ENCODE results near the gene RNF224.

DNA sequence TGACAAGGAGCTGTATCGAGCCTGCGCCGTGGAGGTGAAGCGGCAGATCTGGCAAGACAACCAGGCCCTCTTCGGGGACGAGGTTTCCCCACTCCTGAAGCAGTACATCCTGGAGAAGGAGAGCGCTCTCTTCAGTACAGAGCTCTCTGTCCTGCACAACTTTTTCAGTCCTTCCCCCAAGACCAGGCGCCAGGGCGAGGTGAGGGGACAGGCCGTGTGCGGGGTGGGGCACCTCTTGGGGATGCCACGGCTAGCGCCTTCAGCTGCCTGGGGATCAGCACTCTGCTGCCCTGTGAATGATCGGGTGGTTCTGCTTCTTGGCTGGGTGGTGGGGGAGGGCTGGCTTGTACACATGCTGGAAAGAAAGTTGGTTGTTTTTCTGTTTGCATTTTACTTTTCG, 29.6 kb downstream of the RNF224 start:
- TF ChIP-seq, protein P1, sequence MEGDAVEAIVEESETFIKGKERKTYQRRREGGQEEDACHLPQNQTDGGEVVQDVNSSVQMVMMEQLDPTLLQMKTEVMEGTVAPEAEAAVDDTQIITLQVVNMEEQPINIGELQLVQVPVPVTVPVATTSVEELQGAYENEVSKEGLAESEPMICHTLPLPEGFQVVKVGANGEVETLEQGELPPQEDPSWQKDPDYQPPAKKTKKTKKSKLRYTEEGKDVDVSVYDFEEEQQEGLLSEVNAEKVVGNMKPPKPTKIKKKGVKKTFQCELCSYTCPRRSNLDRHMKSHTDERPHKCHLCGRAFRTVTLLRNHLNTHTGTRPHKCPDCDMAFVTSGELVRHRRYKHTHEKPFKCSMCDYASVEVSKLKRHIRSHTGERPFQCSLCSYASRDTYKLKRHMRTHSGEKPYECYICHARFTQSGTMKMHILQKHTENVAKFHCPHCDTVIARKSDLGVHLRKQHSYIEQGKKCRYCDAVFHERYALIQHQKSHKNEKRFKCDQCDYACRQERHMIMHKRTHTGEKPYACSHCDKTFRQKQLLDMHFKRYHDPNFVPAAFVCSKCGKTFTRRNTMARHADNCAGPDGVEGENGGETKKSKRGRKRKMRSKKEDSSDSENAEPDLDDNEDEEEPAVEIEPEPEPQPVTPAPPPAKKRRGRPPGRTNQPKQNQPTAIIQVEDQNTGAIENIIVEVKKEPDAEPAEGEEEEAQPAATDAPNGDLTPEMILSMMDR (IDR thresholded peaks at IDR 0.05), result no peak
- TF ChIP-seq POLR2A (IDR thresholded peaks at IDR 0.05), result no peak
